Lower leg skin (tissue), 4 donors: ENCODE results near the gene PLEKHN1. TPM values are rescaled to one million over a fixed set of nuclear protein-coding genes. Genes with fewer than 3 reads are reported as not detected.

Experiments
- DNase-seq, 2 donors: peaks; one replicate each; pipeline ENCODE4 v3.0.0-alpha.2; 2019; ENCODE audit warnings: low spot score in 2 of 2
- H3K4me3 ChIP-seq: fragments of 200-600 bp; sonication (generic); 2 replicates; pipeline ENCODE4 v1.5.1; 2017; ENCODE audit warnings: mild to moderate bottlenecking, low read depth; ENCODE audit not compliant: poor library complexity, severe bottlenecking
- CTCF ChIP-seq, 3 donors: fragments of 450-650 bp; IDR thresholded peaks; one replicate each; pipeline ENCODE4 v1.5.1; 2016; ENCODE audit warnings: antibody characterized with exemption in 3 of 3, mild to moderate bottlenecking in 3 of 3, moderate library complexity in 2 of 3
- POLR2A ChIP-seq, 2 donors: fragments of 450-650 bp; IDR thresholded peaks; one replicate each; pipeline ENCODE4 v1.6.1; 2016 to 2017; ENCODE audit warnings: antibody characterized with exemption in 2 of 2, mild to moderate bottlenecking in 1 of 2, moderate library complexity in 1 of 2
- WGBS, 2 donors: methylation state at CpG; one replicate each; pipeline ENCODE4 v1.1.5; 2018; 5-methylcytosine and 5-hydroxymethylcytosine counted together
- intact Hi-C: fragments of 100-400 bp; cut with DNase I; formaldehyde crosslinking; loops from one replicate; pipeline ENCODE4 v1.15.0; 2023; ENCODE audit warnings: low total_unique reads
- total RNA-seq, 4 donors: library from RNA; depleted of rRNA; stranded (reverse); fragments of >200 nt; gene quantifications; one replicate each; pipeline ENCODE4 v1.1.0, GENCODE V29; 2016

The PLEKHN1 gene
- total RNA-seq, 4 donors from 2014 or later, result 38.7 to 109 (median 45.3) TPM

GRCh38 chr1:1022302-1023009 lies 56.2 kb downstream of the PLEKHN1 start:
- no peak for TF ChIP-seq CTCF (IDR thresholded peaks at IDR 0.05)
- TF ChIP-seq POLR2A (IDR thresholded peaks at IDR 0.05), result no peak
- DNase-seq, result no peak
- H3K4me3 ChIP-seq, result no peak overlapping the region
- intact Hi-C loops, result no loop called here
- 71 to 76% methylated on average over 27 of the region's 27 CpGs for WGBS, 2 donors

DNA sequence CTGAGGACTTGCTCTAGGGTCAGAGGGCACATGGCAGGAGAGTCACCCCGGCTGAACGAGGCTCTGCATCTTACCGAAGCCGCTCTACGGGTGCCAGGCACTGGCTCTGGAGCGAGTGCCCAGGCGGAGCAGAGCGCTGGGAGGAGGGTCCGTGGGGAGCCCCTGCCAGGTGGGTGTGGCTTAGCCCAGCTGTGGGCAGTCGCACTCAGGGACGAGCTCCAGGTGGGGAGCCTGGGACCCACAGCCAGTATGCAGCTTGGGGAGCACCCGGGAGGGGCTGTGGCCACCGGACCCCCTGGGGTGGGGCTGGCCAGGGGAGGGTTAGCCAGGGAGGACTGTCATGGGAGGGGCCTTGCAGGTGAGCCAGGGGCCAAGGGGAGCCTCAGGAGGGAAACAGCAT lies 57.4 kb downstream of the PLEKHN1 start:
- no peak overlapping the region for H3K4me3 ChIP-seq
- WGBS, 2 donors, result 42 to 51% methylated on average over 2 to 13 of the region's 13 CpGs
- no peak for TF ChIP-seq POLR2A (IDR thresholded peaks at IDR 0.05)
- intact Hi-C loops, result no loop called here
- DNase-seq, result no peak

DNA sequence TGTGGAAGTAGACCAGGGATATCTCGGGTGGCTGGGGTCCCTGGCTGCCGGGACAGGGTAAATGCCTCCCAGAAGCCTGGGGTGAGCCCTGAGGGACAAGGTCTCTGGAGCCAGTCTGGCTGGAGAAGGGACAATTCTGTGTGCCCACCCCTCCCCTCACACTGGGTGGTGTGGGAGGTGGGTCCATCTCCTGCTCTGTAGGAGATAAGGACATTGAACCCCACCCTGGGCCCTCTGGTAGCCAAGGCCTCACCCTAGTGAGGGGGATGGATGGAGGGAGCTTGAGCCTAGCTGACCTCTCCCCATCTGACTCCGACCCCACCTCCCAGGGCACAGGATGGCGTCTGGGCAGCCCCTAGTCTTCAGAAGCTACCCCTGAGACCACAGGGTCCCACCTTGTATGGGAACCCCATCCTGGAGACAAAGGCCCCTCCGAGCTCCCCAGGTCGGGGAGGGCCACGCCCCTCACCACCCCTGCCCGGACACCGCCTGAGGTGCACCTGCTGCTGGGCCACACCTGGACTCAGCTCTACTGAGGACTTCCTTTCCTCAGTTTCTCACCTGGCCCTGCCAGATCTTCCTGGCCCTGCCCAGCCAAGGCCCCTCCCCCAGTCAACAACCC lies 58.0 kb downstream of the PLEKHN1 start:
- WGBS, 2 donors, result 66 to 70% methylated on average over 9 of the region's 9 CpGs
- no peak for TF ChIP-seq CTCF (IDR thresholded peaks at IDR 0.05)
- no peak for TF ChIP-seq POLR2A (IDR thresholded peaks at IDR 0.05)
- intact Hi-C loops, result no loop called here
- DNase-seq, result no peak
- H3K4me3 ChIP-seq, result no peak overlapping the region

DNA sequence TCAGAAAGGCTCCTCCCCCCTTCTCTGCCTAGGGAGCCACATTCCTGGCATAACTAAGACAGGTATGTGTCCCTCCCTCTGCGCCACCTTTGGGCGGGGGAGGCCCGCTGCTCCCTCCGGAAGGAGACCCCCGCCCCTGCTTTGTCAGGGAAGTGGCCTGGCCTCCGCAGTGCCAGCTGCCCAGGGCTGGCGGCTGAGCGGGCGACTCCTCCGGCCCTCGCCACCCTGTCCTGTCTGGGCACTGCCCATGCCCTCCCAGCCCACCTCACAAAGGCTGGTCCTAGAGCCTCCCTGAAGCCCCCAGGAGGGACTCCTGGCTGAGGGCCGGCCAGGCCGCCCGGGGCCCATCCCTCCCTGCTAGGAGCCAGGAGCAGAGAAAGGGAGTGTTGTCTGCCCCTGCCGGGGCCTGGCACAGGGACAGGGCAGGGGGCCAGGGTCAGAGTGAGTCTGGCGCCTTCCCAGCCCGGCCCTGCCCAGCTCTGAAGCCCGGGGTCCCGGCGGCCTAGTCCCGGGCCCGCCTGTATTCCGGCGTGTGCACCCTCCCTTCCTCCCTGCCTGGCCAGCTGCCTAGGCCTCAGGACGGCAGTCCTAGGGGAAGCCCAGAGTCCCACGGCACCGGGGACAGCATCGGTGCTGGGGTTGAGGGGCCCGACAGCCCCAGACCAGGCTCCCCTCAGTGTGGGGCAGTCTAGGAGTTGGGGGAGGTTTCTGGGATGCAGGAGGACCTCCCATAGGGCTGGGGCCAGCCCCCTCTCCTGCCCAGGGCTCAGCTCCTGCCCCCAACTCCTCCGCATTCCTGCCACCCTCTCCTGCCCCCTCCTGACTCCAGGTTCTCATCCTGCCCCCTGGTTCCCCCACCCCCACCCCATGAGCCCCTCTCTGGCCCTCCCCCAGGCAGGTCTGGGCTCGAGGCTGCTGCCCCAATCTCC lies 58.8 kb downstream of the PLEKHN1 start:
- 39 to 53% methylated on average over 3 to 14 of the region's 31 CpGs for WGBS, 2 donors
- H3K4me3 ChIP-seq, result no peak overlapping the region
- intact Hi-C loops, result no loop called here
- DNase-seq, result no peak
- no peak for TF ChIP-seq POLR2A (IDR thresholded peaks at IDR 0.05)
- no peak for TF ChIP-seq CTCF (IDR thresholded peaks at IDR 0.05)

Other genes starting within 250 kb of the PLEKHN1 start
- 1 to 10 TPM in 2 of 4 donors, under 1 TPM in 1, not detected in 1; 0.44 to 1.9 (median 1.7) TPM for gene SAMD11, start 42.6 kb upstream of the PLEKHN1 start, total RNA-seq
- gene NOC2L, start 7.2 kb upstream of the PLEKHN1 start, total RNA-seq, result 10 to 100 TPM; 44.7 to 67.8 (median 59.6) TPM
- 10 to 100 TPM in 3 of 4 donors, 1 to 10 TPM in 1; 9.7 to 30.9 (median 16.3) TPM for gene KLHL17, start 5.9 kb upstream of the PLEKHN1 start, total RNA-seq
- gene PERM1, start 15.6 kb downstream of the PLEKHN1 start, total RNA-seq, result under 1 TPM in 3 of 4 donors, not detected in 1; 0.17 to 0.46 (median 0.29) TPM
- 10 to 100 TPM; 30.4 to 70.4 (median 40.9) TPM for gene HES4, start 33.6 kb downstream of the PLEKHN1 start, total RNA-seq
- 10 to 100 TPM in 1 of 4 donors, 1 to 10 TPM in 3; 3.6 to 12.9 (median 6.0) TPM for gene ISG15, start 47.0 kb downstream of the PLEKHN1 start, total RNA-seq
- 10 to 100 TPM; 36.9 to 55.8 (median 54.6) TPM for gene AGRN, start 53.6 kb downstream of the PLEKHN1 start, total RNA-seq
- gene RNF223, start 107.8 kb downstream of the PLEKHN1 start, total RNA-seq, result 10 to 100 TPM in 2 of 4 donors, 1 to 10 TPM in 2; 9.4 to 19.5 (median 10.5) TPM
- 10 to 100 TPM; 16.1 to 36.0 (median 21.5) TPM for gene C1orf159, start 149.6 kb downstream of the PLEKHN1 start, total RNA-seq
- not detected for gene TTLL10, start 207.4 kb downstream of the PLEKHN1 start, total RNA-seq
- 10 to 100 TPM; 19.8 to 36.8 (median 25.8) TPM for gene TNFRSF18, start 240.1 kb downstream of the PLEKHN1 start, total RNA-seq
- 1 to 10 TPM in 1 of 4 donors, under 1 TPM in 1, not detected in 2; 0.69 to 1.4 TPM for gene TNFRSF4, start 247.7 kb downstream of the PLEKHN1 start, total RNA-seq